Neuron (in vitro differentiated cells): ENCODE data around the gene PADI2.

Source experiments
- H2AFZ ChIP-seq: one replicate; pipeline ENCODE4 v1.6.1; 2013; ENCODE audit warnings: low read depth, mild to moderate bottlenecking, inconsistent platforms, low read length, moderate library complexity
- H3K27me3 ChIP-seq: one replicate; pipeline ENCODE4 v1.6.1; 2013; ENCODE audit warnings: low read length; ENCODE audit not compliant: insufficient read depth
- H3K36me3 ChIP-seq: one replicate; pipeline ENCODE4 v1.6.1; 2013; ENCODE audit warnings: low read length; ENCODE audit not compliant: insufficient read depth
- H3K4me1 ChIP-seq: one replicate; pipeline ENCODE4 v1.6.1; 2013; ENCODE audit warnings: low read length; ENCODE audit not compliant: insufficient read depth
- H3K4me3 ChIP-seq: 2 replicates; pipeline ENCODE4 v1.5.1; 2013; ENCODE audit warnings: mild to moderate bottlenecking, low read length, moderate library complexity
- H3K9me3 ChIP-seq: one replicate; pipeline ENCODE4 v1.6.1; 2013; ENCODE audit warnings: low read length

The PADI2 gene

DNA sequence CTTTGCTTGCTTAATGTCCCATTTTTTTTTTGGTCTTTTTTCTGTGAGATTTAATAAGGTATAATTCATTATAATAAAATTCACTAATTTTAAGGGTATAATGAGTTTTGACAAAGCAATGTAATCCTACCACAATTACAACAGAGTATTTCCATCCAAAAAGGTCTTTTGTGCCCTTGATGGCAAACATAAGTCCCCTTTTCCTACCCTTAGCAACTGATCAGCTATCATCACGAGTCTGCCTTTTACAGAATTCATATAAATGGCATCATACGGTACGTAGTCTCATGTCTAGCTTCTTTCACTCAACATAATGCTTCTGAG lies 73.0 kb downstream of the PADI2 start:
- H3K36me3 ChIP-seq: peaks cover 33% of the 10 kb centered on the region
- peaks cover 6% of the 10 kb centered on the region for H3K4me1 ChIP-seq
- no peaks in the 10 kb centered on the region for H3K9me3 ChIP-seq
- H2AFZ ChIP-seq: no peak overlapping the region
- H3K4me3 ChIP-seq: no peak overlapping the region
- no peaks in the 10 kb centered on the region for H3K27me3 ChIP-seq

DNA sequence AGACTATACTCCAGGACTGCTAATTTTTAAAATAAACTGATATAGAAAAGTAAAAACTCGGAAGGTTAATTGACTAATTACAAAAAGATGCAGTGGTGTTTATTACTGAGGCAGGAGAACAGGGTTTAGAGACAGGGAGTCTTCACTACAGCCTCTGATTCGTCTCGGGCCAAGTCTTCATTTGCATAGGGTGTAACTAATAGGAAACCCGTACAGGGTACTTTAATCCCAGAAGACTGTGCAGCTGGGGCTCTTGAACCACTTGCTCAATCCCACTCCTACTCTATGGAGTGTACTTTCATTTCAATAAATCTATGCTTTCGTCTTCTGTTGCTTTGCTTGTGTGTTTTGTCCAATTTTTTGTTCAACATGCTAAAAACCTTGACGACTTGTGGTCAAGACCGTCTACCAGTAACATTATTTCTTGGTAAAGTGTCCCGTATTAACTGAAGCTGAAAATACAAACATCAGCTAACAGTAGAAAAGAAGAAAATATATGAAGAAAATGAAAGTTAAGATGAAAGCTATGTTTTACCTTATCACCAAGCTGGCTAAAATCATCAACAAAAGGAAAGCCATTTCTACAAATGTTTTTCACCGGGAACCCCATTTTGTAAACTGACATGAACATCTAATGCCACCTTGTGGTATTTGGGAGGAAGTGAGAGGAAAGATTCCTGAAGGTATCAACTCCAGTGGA lies 73.5 kb downstream of the PADI2 start:
- no peaks in the 10 kb centered on the region for H3K27me3 ChIP-seq
- H3K4me3 ChIP-seq: no peak overlapping the region
- H3K36me3 ChIP-seq: peaks cover 31% of the 10 kb centered on the region

DNA sequence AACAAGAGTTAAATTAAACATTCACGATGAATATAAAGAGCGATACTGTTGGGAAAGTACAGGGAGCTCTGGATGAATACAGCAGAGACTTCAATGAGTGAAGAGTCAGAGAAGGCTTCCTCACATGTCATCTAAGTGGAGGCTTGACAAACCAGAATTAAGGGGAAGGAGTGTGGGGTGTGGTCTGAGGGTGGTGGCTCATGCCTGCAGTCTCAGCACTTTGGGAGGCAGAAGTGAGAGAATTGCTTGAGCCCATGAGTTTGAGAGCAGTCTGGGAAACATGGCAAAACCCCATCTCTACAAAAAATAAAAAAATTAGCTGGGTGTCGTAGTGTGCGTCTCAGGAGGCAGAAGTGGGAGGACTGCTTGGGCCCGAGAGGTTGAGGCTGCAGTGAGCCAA lies 74.1 kb downstream of the PADI2 start:
- Histone ChIP-seq H2AFZ (no peak overlapping the region), H3K27me3 (no peaks in the 10 kb centered on the region), H3K9me3 (no peaks in the 10 kb centered on the region), H3K36me3 (peaks cover 34% of the 10 kb centered on the region), H3K4me3 (no peak overlapping the region), H3K4me1 (peaks cover 6% of the 10 kb centered on the region)

More for the DNA sequence above, 73.5 kb downstream of the PADI2 start:
- Histone ChIP-seq H3K9me3 (no peaks in the 10 kb centered on the region), H2AFZ (no peak overlapping the region), H3K4me1 (peaks cover 6% of the 10 kb centered on the region)

DNA sequence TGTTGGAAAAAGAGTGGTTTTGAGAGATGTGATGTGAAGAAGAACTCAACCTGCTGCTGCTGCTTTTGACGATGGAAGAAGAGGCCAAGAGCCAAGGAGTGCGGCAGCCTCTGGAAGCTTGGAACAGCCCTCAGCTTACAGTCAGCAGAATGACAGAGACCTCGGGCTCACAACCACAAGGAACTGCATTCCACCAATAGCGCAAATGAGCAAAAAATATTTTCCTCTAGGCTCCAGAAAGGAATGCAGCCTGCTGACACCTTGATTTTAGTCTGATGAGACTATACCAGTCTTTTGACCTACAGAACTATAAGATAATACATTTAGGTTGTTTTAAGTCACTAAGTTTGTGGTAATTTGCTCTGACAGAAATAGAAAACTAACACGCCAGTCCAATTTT lies 75.6 kb downstream of the PADI2 start:
- H3K9me3 ChIP-seq: no peaks in the 10 kb centered on the region
- peaks cover 36% of the 10 kb centered on the region for H3K36me3 ChIP-seq
- H2AFZ ChIP-seq: no peak overlapping the region
- H3K4me3 ChIP-seq: no peak overlapping the region
- peaks cover 6% of the 10 kb centered on the region for H3K4me1 ChIP-seq
- no peaks in the 10 kb centered on the region for H3K27me3 ChIP-seq

DNA sequence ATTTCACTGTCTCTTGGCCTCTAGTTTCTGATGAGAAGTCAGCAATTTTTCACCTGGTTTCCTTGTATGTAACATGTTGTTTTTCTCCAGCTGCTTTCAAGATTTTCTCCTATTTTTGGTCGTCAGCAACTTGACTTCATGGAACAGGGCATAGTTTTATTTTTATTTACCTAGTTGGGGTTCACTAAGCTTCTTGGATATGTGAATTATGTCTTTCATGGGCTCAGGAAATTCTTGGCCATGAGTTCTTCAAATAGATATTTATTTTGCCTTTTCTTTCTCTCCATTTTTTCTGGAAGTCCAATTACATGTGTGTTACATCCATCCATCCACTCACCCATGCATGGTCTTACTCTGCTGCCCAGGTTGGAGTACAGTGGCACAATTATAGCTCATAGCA lies 79.1 kb downstream of the PADI2 start:
- H2AFZ ChIP-seq: no peak overlapping the region
- no peaks in the 10 kb centered on the region for H3K4me1 ChIP-seq
- H3K27me3 ChIP-seq: no peaks in the 10 kb centered on the region
- peaks cover 50% of the 10 kb centered on the region for H3K36me3 ChIP-seq
- no peak overlapping the region for H3K4me3 ChIP-seq
- no peaks in the 10 kb centered on the region for H3K9me3 ChIP-seq

DNA sequence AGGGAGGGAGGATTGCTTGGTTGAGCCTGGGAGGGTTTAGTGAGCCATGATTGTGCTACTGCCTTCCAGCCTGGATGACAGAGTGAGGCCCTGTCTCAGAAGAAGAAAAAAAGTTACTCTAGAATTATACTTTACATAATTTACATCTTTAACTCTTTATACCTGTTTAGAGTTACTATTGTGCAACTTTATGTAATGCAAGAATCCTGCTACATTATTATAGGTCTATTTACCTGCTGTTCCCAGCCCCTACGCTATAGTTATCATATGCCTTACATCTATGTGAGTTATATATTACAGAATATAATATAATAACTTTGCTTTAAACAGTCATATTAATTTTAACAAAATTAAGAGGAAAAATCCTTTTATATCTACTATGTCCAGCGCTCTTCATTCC lies 79.7 kb downstream of the PADI2 start:
- Histone ChIP-seq H3K36me3 (peaks cover 54% of the 10 kb centered on the region), H3K4me1 (no peaks in the 10 kb centered on the region)

DNA sequence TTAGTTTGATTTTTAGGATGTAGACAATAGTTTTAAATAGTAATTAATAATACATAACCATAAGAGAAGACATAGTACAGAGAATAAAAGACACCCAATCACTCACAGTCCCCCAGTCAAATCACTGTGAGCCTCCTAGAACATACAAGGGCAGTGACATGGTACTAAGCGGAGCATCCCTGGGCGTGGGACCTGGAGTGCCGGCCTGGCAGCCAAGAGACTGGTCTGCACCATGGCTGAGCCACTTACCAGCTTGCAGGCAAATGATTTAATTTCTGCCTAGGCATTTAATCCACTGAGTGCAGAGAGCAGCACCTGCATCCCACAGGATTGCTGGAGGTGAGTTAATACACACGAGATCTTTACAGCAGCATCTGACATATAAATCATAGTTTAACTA lies 85.8 kb downstream of the PADI2 start:
- no peaks in the 10 kb centered on the region for H3K9me3 ChIP-seq
- H3K27me3 ChIP-seq: no peaks in the 10 kb centered on the region
- H3K4me1 ChIP-seq: no peaks in the 10 kb centered on the region
- no peak overlapping the region for H2AFZ ChIP-seq
- no peak overlapping the region for H3K4me3 ChIP-seq
- peaks cover 47% of the 10 kb centered on the region for H3K36me3 ChIP-seq

More for the DNA sequence above, 79.7 kb downstream of the PADI2 start:
- no peaks in the 10 kb centered on the region for H3K9me3 ChIP-seq
- H2AFZ ChIP-seq: no peak overlapping the region
- H3K4me3 ChIP-seq: no peak overlapping the region
- H3K27me3 ChIP-seq: no peaks in the 10 kb centered on the region

DNA sequence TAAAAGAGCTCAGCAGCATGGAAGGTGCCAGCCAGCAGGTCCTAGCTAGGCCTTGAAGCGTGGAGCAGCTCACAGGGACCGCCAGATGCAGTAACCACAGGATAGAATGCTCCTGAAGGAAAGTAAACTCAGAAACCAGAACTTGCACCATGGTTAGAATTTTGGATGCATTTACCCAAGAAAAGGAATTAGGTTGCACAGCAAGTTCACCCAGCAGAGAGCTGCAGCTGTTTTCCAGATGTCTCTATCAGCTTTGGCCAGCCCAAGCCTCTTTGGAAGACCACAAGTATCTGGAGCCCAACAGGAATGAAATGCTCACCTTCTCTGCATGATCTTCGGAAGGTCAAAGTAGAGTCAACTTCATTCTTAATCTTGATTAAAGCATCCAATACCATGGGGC lies 86.5 kb downstream of the PADI2 start:
- Histone ChIP-seq H3K27me3 (no peaks in the 10 kb centered on the region), H3K4me3 (no peak overlapping the region), H2AFZ (no peak overlapping the region), H3K4me1 (no peaks in the 10 kb centered on the region), H3K36me3 (peaks cover 50% of the 10 kb centered on the region), H3K9me3 (no peaks in the 10 kb centered on the region)

DNA sequence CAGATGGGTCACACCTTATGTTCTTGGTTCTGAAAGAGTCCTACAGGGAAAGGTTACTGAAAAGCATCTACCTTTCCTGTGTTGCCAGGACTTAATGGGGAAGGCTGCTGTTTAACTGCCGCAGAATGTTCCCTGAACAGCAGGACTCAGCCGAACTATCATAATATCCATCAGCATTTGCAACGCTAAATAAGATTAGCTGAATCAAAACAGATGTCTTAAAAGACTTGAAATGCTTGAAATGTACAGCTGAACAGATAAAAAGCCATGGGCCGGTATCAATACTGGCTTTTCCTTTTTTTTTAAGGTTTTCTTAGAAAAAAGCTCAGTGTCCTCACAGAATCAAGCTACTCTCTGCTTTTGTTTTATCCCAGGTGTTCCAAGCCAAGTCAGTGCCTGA lies 87.8 kb downstream of the PADI2 start:
- peaks cover 55% of the 10 kb centered on the region for H3K36me3 ChIP-seq
- no peak overlapping the region for H3K4me3 ChIP-seq
- no peaks in the 10 kb centered on the region for H3K4me1 ChIP-seq
- no peak overlapping the region for H2AFZ ChIP-seq
- no peaks in the 10 kb centered on the region for H3K27me3 ChIP-seq
- no peaks in the 10 kb centered on the region for H3K9me3 ChIP-seq

DNA sequence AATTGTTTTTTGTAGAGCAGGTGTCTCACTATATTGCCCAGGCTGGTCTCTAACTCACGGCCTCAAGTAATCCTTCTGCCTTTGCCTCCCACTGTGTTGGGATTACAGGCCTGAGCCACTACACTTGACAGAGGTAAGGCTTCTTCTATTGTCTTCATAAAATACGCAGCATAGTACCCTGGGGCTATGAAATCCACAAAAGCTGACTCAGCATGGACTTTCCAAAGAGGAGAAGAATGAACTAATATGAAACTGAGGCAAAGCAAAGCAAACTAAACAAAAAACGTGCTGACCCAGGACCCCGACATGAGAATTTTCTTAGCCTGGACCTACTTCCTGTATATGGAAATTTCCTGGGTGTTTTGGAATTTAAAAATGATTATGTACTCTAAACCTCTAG lies 89.0 kb downstream of the PADI2 start:
- Histone ChIP-seq H2AFZ (no peak overlapping the region), H3K4me3 (no peak overlapping the region), H3K36me3 (peaks cover 62% of the 10 kb centered on the region), H3K9me3 (no peaks in the 10 kb centered on the region), H3K27me3 (no peaks in the 10 kb centered on the region), H3K4me1 (no peaks in the 10 kb centered on the region)

DNA sequence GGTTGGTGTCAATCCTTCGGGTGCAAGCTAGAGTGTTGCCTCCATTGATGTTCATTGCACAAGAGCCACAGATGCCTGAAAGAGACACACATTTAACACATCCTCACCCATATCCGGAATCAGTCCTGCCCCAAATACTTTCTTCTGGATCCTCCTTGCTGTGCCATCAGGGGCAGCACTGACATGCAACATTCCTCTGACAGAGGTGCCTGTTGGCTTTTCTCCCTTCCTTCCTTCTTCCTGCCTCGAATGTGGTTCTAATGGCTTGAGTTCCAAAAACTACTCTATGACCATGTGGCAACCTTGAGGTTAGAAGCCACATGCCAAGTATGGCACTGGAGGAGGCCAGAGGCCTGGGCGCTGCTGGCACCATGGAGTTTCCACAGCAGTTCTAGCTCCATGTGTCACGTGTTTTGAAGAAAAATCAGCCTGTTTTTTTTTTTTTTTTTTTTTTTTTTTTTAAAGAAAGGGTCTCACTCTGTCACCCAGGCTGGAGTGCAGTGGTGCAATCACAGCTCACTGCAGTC lies 90.5 kb downstream of the PADI2 start:
- Histone ChIP-seq H3K4me1 (no peaks in the 10 kb centered on the region), H3K9me3 (no peaks in the 10 kb centered on the region), H3K4me3 (no peak overlapping the region), H2AFZ (no peak overlapping the region), H3K27me3 (no peaks in the 10 kb centered on the region), H3K36me3 (peaks cover 70% of the 10 kb centered on the region)

DNA sequence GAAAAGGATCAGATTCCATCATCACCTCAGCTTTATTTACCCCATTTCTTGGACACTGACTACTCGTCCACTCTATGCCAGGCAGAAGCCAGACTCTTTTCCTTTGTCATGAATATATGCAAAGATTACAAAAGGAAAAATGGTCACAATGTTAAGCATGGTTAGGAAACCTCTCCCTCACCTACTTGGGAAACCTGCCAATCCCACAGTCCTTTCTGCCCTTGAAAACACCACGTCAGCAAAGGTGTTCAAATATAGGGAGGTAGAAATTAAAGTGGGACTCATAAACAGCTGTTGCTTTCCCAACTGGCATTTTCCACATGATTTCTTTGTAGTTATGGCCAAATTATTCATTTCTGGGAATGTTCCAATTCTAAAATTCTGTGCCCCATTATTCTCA lies 91.4 kb downstream of the PADI2 start:
- H3K4me1 ChIP-seq: no peaks in the 10 kb centered on the region
- H3K4me3 ChIP-seq: no peak overlapping the region
- H3K36me3 ChIP-seq: peaks cover 71% of the 10 kb centered on the region
- no peak overlapping the region for H2AFZ ChIP-seq
- H3K27me3 ChIP-seq: no peaks in the 10 kb centered on the region
- H3K9me3 ChIP-seq: no peaks in the 10 kb centered on the region

DNA sequence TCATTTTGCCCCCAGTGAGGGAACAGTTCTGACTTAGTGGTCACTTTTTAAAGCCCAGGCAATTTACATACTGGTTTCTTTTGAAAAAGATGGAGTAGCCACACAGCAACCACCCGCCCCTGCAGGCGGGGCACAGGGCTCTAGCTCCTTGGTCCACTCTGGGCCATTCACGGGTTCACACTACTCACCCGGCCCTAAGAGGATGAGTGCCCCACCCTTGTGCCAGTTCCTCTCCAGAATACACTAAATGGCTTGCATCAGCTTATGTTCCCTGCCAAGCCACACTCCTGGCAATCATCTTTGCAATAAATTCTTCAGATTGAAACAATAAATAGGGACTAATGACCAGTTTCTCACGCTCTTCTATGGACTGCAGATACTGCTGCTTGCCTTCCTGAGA lies 91.8 kb downstream of the PADI2 start:
- no peak overlapping the region for H3K4me3 ChIP-seq
- H3K9me3 ChIP-seq: no peaks in the 10 kb centered on the region
- peaks cover 71% of the 10 kb centered on the region for H3K36me3 ChIP-seq
- H3K4me1 ChIP-seq: no peaks in the 10 kb centered on the region
- H3K27me3 ChIP-seq: no peaks in the 10 kb centered on the region
- no peak overlapping the region for H2AFZ ChIP-seq

DNA sequence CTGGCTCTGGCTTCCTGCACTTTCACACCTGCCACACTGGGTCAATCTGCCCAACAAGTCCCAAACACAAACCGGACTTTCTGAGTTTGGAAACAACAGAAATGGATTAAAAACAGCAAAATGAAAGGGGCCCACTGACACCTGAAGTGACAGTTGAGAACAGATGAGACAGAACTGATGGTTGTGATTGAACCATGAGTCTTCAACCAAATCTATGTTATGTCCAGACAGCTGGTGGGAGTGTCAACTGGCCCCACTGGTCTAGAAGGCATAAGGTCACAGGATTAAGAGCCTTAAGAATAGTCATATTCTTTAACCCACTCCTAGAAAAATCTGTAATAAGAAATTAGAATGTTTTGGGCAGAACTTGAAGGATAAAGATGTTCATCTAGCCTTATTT lies 94.5 kb downstream of the PADI2 start:
- Histone ChIP-seq H3K4me3 (no peak overlapping the region), H3K36me3 (peaks cover 84% of the 10 kb centered on the region), H3K27me3 (no peaks in the 10 kb centered on the region), H2AFZ (no peak overlapping the region), H3K9me3 (no peaks in the 10 kb centered on the region), H3K4me1 (no peaks in the 10 kb centered on the region)
